Spleen (tissue), 7 donors: ENCODE measurements around the gene INO80D.

Experiments
- POLR2A ChIP-seq, 3 donors: fragments of 450-650 bp; IDR thresholded peaks; one replicate each; pipeline ENCODE4 v1.5.1; 2017; ENCODE audit warnings: antibody characterized with exemption in 3 of 3, mild to moderate bottlenecking in 1 of 3
- POLR2AphosphoS5 ChIP-seq, 3 donors: sonication (generic); formaldehyde crosslinking; IDR thresholded peaks; one replicate each; pipeline ENCODE4 v1.5.1; 2017; ENCODE audit warnings: antibody characterized with exemption in 3 of 3
- TF ChIP-seq, protein P1 (sequence below), 11 experiments: fragments of 200-600 bp in 7 of 11; fragments of 450-650 bp in 4 of 11; sonication (generic) in 4 of 11; IDR thresholded peaks in 8 of 11; conservative IDR thresholded peaks in 3 of 11; 1 replicate in 7 of 11; 2 replicates in 4 of 11; pipeline versions ENCODE4 v1.4.0 to v1.8.0; 2016 to 2021; ENCODE audit warnings: antibody characterized with exemption in 11 of 11, inconsistent platforms in 4 of 11, mild to moderate bottlenecking in 1 of 11
- donor health status: DM: no; HTN: no; CAD: no; lungs with moderate emphysema.
- donor health status: DM: no; HTN: no; CAD: no.
- donor health status: DM: no; HTN: no; CAD: no.

DNA sequence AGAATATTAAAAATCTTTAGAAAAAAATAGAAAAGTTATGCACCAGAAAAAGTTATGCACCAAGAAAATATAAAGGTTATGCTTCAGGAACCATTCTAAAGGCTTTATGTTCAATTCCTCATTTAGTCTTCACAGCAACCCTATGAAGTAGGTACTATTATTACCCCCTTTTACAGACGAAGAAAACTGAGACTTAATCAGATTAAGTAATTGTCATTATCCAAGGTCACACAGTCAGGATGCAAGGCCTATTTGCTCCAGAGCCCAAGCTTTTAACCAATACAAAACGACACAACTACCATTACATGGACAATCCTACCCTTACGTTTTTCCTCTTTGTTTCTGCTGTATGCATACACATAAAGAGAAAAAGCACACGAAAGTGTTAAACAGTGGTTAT, 5.0 kb downstream of the INO80D start:
- no peak for TF ChIP-seq POLR2A (IDR thresholded peaks at IDR 0.05)
- TF ChIP-seq POLR2AphosphoS5 (IDR thresholded peaks at IDR 0.05), result no peak
- TF ChIP-seq, protein P1, sequence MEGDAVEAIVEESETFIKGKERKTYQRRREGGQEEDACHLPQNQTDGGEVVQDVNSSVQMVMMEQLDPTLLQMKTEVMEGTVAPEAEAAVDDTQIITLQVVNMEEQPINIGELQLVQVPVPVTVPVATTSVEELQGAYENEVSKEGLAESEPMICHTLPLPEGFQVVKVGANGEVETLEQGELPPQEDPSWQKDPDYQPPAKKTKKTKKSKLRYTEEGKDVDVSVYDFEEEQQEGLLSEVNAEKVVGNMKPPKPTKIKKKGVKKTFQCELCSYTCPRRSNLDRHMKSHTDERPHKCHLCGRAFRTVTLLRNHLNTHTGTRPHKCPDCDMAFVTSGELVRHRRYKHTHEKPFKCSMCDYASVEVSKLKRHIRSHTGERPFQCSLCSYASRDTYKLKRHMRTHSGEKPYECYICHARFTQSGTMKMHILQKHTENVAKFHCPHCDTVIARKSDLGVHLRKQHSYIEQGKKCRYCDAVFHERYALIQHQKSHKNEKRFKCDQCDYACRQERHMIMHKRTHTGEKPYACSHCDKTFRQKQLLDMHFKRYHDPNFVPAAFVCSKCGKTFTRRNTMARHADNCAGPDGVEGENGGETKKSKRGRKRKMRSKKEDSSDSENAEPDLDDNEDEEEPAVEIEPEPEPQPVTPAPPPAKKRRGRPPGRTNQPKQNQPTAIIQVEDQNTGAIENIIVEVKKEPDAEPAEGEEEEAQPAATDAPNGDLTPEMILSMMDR (IDR thresholded peaks at IDR 0.05 in 8 of 11, conservative IDR thresholded peaks at IDR 0.05 in 3 of 11), result no peak
